NK-92 treated with Interleukin-12 subunit alpha and Interleukin-12 subunit beta, amount 100 ng/mL, for 24 hours (cell line): Measurements from ENCODE around the gene CFD.
"Not testable (repeated sequence)": the region's sequence is repeated elsewhere in the genome, so short reads cannot be mapped to it uniquely, and the experiment has no call there.

Source experiments
- DNase-seq: peaks from one replicate; lab custom pipeline; 2025; lab: John Stamatoyannopoulos, UW

Gene CFD

GRCh38 chr19:858868-859843 lies at the start of gene CFD:
Gene CFD (plus strand): TSS chr19:859664. CDS start chr19:859690, 26 bp downstream.
- no peak for DNase-seq

- no peak for DNase-seq
Measured at GRCh38 chr19:810077-810855, 49.2 kb upstream of the CFD start.

- no peak for DNase-seq
Measured at GRCh38 chr19:810883-811489, 48.5 kb upstream of the CFD start.

GRCh38 chr19:811506-812048 lies 47.9 kb upstream of the CFD start:
- no peak for DNase-seq

- no peak for DNase-seq
Measured at GRCh38 chr19:812049-812746, 47.3 kb upstream of the CFD start.

GRCh38 chr19:812747-813218 lies 46.7 kb upstream of the CFD start:
- DNase-seq = no peak

- DNase-seq = no peak
Measured at GRCh38 chr19:813219-814151, 46.0 kb upstream of the CFD start.

- DNase-seq = no peak
Measured at GRCh38 chr19:814152-815078, 45.0 kb upstream of the CFD start.

- no peak for DNase-seq
Measured at GRCh38 chr19:815079-815774, 44.2 kb upstream of the CFD start.

- DNase-seq = no peak
Measured at GRCh38 chr19:815775-816499, 43.5 kb upstream of the CFD start.

GRCh38 chr19:816500-816857 lies 43.0 kb upstream of the CFD start:
- no peak for DNase-seq

GRCh38 chr19:820212-820611 lies 39.3 kb upstream of the CFD start:
- DNase-seq = not testable (repeated sequence)

GRCh38 chr19:821231-821824 lies 38.1 kb upstream of the CFD start:
- DNase-seq = no peak

GRCh38 chr19:821825-822503 lies 37.5 kb upstream of the CFD start, which contains the start of gene PLPPR3:
Gene PLPPR3 (minus strand): TSS chr19:821955. CDS start chr19:821559, 396 bp downstream.
- no peak for DNase-seq

GRCh38 chr19:823565-824121 lies 35.8 kb upstream of the CFD start:
- DNase-seq = no peak

- no peak for DNase-seq
Measured at GRCh38 chr19:824885-825284, 34.6 kb upstream of the CFD start.
